Measurements from ENCODE around the gene HMGN2. TPM values are rescaled to one million over a fixed set of nuclear protein-coding genes. Genes with fewer than 3 reads are reported as not detected.

HMGN2 gene
- total and polyA plus RNA-seq, 2 donors: 1,143 to 1,167 TPM

DNA sequence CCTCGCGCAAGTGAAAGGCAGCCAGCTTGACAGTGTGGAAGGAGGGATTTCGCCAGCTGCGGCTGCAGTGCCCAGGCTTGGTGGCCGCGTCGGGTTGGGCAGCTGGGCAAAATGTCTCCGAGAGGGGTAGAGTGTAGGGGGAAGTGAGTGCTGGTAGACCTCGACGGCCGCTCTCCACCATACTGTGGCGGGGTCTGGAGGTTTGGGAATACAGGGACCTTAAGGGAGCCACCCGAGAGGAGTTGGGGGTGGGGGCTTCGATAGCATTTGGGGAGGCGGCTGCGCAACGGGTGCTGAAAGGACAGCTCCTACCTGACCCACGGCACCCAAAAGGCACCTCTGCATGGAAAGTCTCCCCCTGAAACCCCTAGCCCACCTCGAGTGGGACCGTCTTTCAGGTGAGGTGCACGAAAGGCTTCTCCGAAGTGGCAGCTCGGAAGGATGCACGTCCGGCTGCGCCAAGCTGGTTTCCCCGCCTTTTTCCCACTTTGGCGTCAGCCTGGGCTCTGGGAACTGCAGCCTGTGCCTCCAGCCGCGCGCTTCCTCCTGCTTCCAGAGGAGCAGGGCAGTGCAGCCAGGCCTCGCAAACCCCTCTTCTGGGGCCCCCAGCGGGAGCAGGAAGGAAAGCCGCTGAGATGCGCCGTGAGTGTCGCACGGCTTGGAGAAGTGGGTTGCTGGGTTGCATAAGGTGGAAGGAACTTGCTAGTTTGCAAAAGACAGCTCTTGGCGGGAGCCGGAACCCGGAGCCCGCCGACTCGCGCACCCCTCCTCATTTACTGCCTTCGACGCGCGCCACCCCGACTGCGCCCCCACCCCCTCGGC is 531 bp upstream of the HMGN2 start:
- no peaks in the 10 kb centered on the region for H3K27me3 ChIP-seq (ENCODE audit: control insufficient read depth in 2 of 2, insufficient read depth in 1 of 2, low read length in 1 of 2)
- H3K36me3 ChIP-seq (ENCODE audit: control insufficient read depth in 2 of 2, insufficient read depth in 2 of 2, low read length in 1 of 2): peaks cover 32 to 62% of the 10 kb centered on the region in 2 donors
- H3K4me3 ChIP-seq (ENCODE audit: low read length in 2 of 2): peak overlapping the region; percentile 80 to 100
- WGBS: under 1% methylated on average over 52 of the region's 52 CpGs
- H3K4me1 ChIP-seq (ENCODE audit: control insufficient read depth in 2 of 2, insufficient read depth in 2 of 2, low read length in 2 of 2): peaks cover 26 to 32% of the 10 kb centered on the region in 2 donors
- DNase-seq (ENCODE audit: low read depth in 6 of 9, low spot score in 9 of 9): peak; percentile 31 to 74 (median 49)
- peak overlapping the region; percentile 58 to 98 for H3K27ac ChIP-seq (ENCODE audit: low read depth in 1 of 2, low read length in 1 of 2)
- H3K9me3 ChIP-seq (ENCODE audit: control insufficient read depth in 2 of 2, insufficient read depth in 1 of 2, low read length in 1 of 2): no peaks in the 10 kb centered on the region

DNA sequence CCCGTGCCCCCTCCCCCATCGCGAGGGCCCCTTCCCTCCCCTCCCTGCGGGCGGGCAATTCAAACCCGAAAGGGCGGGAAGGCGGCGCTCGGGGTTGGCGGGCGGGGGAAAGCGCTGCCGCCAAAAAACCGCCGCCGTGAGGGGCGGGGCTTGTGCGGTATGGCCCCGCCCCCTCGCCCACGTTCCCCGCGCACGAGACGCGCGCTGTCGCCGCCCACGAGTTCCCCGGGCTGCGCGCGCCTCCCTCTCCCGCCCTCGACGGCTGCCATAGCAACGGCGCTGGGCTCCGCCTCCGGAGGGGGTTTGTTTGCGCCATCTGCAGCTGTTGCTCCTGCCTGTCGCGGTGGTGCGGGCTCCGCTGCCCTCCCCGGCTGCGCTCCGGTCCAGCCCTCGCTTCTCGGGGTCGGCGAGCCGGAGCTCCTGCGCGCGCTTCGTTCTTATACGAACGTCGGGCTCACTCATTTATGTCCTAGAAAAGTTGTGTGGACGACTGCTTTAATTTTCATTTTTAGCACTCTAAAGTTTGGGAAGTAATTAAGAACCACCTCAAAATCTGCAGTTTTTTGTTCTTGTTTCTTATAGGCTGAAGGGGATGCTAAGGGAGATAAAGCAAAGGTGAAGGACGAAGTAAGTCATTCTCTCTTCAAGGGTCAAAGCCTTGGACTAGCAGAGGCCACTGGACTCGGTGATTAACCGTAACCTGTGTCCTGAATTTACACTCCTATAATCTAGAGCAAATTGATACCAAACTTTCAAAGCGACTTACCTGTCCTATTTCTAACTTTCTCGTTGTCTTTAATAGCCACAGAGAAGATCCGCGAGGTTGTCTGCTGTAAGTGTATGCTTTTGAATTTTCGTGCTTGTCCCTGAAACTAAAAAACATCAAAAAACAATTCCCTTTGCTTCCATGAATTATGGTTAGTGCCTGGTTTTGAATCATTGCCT is 933 bp downstream of the HMGN2 start:
- peak overlapping the region; percentile 98 to 100 for H3K27ac ChIP-seq (ENCODE audit: low read depth in 1 of 2, low read length in 1 of 2)
- peak; percentile 82 to 98 (median 93) for DNase-seq (ENCODE audit: low read depth in 6 of 9, low spot score in 9 of 9)
- peaks cover 33 to 61% of the 10 kb centered on the region in 2 donors for H3K36me3 ChIP-seq (ENCODE audit: control insufficient read depth in 2 of 2, insufficient read depth in 2 of 2, low read length in 1 of 2)
- peak overlapping the region; percentile 80 to 100 for H3K4me3 ChIP-seq (ENCODE audit: low read length in 2 of 2)
- H3K9me3 ChIP-seq (ENCODE audit: control insufficient read depth in 2 of 2, insufficient read depth in 1 of 2, low read length in 1 of 2): no peaks in the 10 kb centered on the region
- WGBS: 6% methylated on average over 71 of the region's 71 CpGs
- H3K27me3 ChIP-seq (ENCODE audit: control insufficient read depth in 2 of 2, insufficient read depth in 1 of 2, low read length in 1 of 2): no peaks in the 10 kb centered on the region
- H3K4me1 ChIP-seq (ENCODE audit: control insufficient read depth in 2 of 2, insufficient read depth in 2 of 2, low read length in 2 of 2): peaks cover 26 to 35% of the 10 kb centered on the region in 2 donors

DNA sequence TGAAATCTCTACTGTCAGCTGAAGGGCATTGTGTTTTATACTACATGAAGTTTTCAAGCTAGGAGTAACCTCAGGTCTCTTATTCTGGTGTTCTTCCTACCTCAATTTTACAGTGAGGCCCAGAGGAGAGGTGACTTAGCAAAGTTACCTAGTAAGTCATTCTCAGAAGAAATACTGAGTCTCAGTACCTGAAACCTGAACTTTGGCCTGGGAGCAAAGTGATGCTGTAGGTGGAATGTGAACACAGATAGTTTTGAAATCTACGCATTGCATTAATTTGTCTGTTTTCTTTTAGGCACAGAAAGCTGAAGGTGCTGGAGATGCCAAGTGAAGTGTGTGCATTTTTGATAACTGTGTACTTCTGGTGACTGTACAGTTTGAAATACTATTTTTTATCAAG is 2.6 kb downstream of the HMGN2 start:
- no peak for DNase-seq (ENCODE audit: low read depth in 6 of 9, low spot score in 9 of 9)
- Histone ChIP-seq H3K4me1 (ENCODE audit: control insufficient read depth in 2 of 2, insufficient read depth in 2 of 2, low read length in 2 of 2) (peaks cover 24 to 33% of the 10 kb centered on the region in 2 donors), H3K9me3 (ENCODE audit: control insufficient read depth in 2 of 2, insufficient read depth in 1 of 2, low read length in 1 of 2) (no peaks in the 10 kb centered on the region), H3K27me3 (ENCODE audit: control insufficient read depth in 2 of 2, insufficient read depth in 1 of 2, low read length in 1 of 2) (no peaks in the 10 kb centered on the region), H3K4me3 (ENCODE audit: low read length in 2 of 2) (peak overlapping the region; percentile 1 to 21), H3K27ac (ENCODE audit: low read depth in 1 of 2, low read length in 1 of 2) (no peak overlapping the region), H3K36me3 (ENCODE audit: control insufficient read depth in 2 of 2, insufficient read depth in 2 of 2, low read length in 1 of 2) (peaks cover 34 to 59% of the 10 kb centered on the region in 2 donors)
- WGBS: 100% methylated on average over 1 of the region's 1 CpG

DNA sequence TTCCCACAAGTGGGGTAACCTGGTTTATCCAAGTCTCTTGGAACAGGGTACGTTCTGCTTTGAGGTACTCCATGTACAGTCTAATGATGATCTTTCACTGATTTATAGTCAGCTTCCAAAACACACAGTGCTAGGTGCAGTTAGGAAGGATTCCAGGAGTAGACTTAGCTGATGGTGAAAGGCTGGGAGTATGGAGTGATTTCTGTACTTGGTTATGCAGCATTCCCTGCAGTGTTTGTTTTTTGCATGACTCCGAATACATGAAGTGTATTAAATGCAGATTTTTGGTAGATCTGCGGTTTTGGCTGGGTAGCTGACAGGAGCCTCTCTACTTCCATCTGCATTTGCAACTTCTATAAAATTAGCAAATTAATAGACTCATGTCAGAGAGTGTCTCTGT is 3.7 kb downstream of the HMGN2 start:
- DNase-seq (ENCODE audit: low read depth in 6 of 9, low spot score in 9 of 9): no peak
- H3K27ac ChIP-seq (ENCODE audit: low read depth in 1 of 2, low read length in 1 of 2): no peak overlapping the region

DNA sequence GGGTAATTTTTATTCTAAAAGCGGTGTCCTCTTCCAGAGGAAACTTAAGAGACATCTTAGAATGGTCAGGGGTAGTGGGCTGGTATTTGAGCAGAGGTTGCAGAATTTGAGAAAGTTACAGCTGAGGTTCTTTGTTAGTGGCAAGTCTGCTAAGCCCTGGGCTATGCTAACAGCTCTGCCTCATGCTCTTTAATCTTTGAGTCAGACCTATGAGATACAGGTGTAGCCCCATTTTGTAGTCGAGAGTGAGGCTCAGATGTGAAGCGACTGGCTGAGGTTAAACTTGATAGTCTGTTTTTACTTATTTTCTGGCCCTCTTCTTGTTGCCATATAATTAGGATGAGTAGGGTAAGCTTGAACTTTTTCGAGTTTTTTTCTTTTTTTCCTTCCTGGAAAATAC is 4.7 kb downstream of the HMGN2 start:
- peaks cover 34 to 59% of the 10 kb centered on the region in 2 donors for H3K36me3 ChIP-seq (ENCODE audit: control insufficient read depth in 2 of 2, insufficient read depth in 2 of 2, low read length in 1 of 2)
- peak overlapping the region; percentile 26 to 31 for H3K27ac ChIP-seq (ENCODE audit: low read depth in 1 of 2, low read length in 1 of 2)
- 89% methylated on average over 4 of the region's 4 CpGs for WGBS

More for the DNA sequence above, 3.7 kb downstream of the HMGN2 start:
- WGBS: 98% methylated on average over 3 of the region's 3 CpGs
- Histone ChIP-seq H3K9me3 (ENCODE audit: control insufficient read depth in 2 of 2, insufficient read depth in 1 of 2, low read length in 1 of 2) (no peaks in the 10 kb centered on the region), H3K4me1 (ENCODE audit: control insufficient read depth in 2 of 2, insufficient read depth in 2 of 2, low read length in 2 of 2) (peaks cover 14 to 21% of the 10 kb centered on the region in 2 donors), H3K27me3 (ENCODE audit: control insufficient read depth in 2 of 2, insufficient read depth in 1 of 2, low read length in 1 of 2) (no peaks in the 10 kb centered on the region), H3K36me3 (ENCODE audit: control insufficient read depth in 2 of 2, insufficient read depth in 2 of 2, low read length in 1 of 2) (peaks cover 34 to 59% of the 10 kb centered on the region in 2 donors), H3K4me3 (ENCODE audit: low read length in 2 of 2) (no peak overlapping the region)

DNA sequence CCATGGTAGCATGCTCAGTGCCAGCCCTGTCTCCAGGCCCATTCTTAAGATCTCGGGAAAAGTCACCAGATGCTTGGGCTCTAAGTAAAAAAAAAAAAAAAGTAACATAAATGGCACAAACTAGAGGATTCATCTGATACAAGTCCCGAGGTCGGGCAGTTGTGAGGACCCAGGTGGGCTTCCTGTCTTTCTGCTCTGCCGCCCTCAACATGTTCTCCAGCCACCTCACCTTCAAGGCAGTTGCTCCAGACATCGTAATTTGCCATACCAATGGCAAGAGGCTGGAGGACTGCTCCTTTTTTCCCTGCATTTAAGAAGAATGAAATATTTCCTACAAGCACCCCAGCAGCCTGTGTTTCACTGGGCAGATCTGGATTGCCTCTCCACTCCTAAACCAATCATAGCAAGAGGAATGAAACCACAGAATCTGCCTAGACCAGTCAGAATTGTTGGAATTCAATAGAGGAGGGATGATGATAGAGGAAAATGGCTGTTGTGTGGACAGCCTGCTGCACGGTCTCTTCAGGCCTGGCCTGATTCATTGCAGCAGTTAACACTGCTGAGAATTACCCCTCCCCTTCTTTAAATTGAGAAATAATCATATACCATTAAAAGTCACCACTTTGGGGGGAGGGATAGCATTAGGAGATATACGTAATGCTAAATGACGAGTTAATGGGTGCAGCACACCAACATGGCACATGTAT is 5.4 kb downstream of the HMGN2 start:
- DNase-seq (ENCODE audit: low read depth in 6 of 9, low spot score in 9 of 9): no peak
- peaks cover 7 to 10% of the 10 kb centered on the region in 2 donors for H3K4me1 ChIP-seq (ENCODE audit: control insufficient read depth in 2 of 2, insufficient read depth in 2 of 2, low read length in 2 of 2)
- no peaks in the 10 kb centered on the region for H3K27me3 ChIP-seq (ENCODE audit: control insufficient read depth in 2 of 2, insufficient read depth in 1 of 2, low read length in 1 of 2)
- H3K4me3 ChIP-seq (ENCODE audit: low read length in 2 of 2): no peak overlapping the region
- 90% methylated on average over 8 of the region's 8 CpGs for WGBS
- H3K27ac ChIP-seq (ENCODE audit: low read depth in 1 of 2, low read length in 1 of 2): peak overlapping the region in 1 of 2 donors; percentile 26
- H3K9me3 ChIP-seq (ENCODE audit: control insufficient read depth in 2 of 2, insufficient read depth in 1 of 2, low read length in 1 of 2): no peaks in the 10 kb centered on the region
- H3K36me3 ChIP-seq (ENCODE audit: control insufficient read depth in 2 of 2, insufficient read depth in 2 of 2, low read length in 1 of 2): peaks cover 34 to 59% of the 10 kb centered on the region in 2 donors

More for the DNA sequence above, 4.7 kb downstream of the HMGN2 start:
- H3K27me3 ChIP-seq (ENCODE audit: control insufficient read depth in 2 of 2, insufficient read depth in 1 of 2, low read length in 1 of 2): no peaks in the 10 kb centered on the region
- no peak for DNase-seq (ENCODE audit: low read depth in 6 of 9, low spot score in 9 of 9)
- H3K4me1 ChIP-seq (ENCODE audit: control insufficient read depth in 2 of 2, insufficient read depth in 2 of 2, low read length in 2 of 2): peaks cover 7 to 12% of the 10 kb centered on the region in 2 donors
- no peak overlapping the region for H3K4me3 ChIP-seq (ENCODE audit: low read length in 2 of 2)
- no peaks in the 10 kb centered on the region for H3K9me3 ChIP-seq (ENCODE audit: control insufficient read depth in 2 of 2, insufficient read depth in 1 of 2, low read length in 1 of 2)

DNA sequence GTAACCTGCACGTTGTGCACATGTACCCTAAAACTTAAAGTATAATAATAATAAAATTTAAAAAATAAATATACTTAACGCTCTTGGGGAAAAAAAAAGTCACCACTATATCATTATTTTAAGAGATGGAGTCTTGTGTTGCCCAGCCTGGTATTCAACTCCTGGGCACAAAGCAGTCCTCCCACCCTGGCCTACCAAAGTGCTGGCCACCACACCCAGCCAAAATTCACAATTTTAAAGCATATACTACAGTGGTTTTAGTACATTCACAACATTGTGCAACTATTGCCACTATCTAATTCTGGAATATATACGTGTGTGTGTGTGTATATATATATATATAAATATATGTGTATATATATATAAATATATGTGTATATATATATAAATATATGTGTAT is 5.9 kb downstream of the HMGN2 start:
- peaks cover 34 to 58% of the 10 kb centered on the region in 2 donors for H3K36me3 ChIP-seq (ENCODE audit: control insufficient read depth in 2 of 2, insufficient read depth in 2 of 2, low read length in 1 of 2)
- no peak for DNase-seq (ENCODE audit: low read depth in 6 of 9, low spot score in 9 of 9)
- H3K4me1 ChIP-seq (ENCODE audit: control insufficient read depth in 2 of 2, insufficient read depth in 2 of 2, low read length in 2 of 2): peaks cover 7 to 10% of the 10 kb centered on the region in 2 donors
- no peaks in the 10 kb centered on the region for H3K9me3 ChIP-seq (ENCODE audit: control insufficient read depth in 2 of 2, insufficient read depth in 1 of 2, low read length in 1 of 2)
- 98% methylated on average over 3 of the region's 3 CpGs for WGBS
- no peak overlapping the region for H3K27ac ChIP-seq (ENCODE audit: low read depth in 1 of 2, low read length in 1 of 2)
- no peaks in the 10 kb centered on the region for H3K27me3 ChIP-seq (ENCODE audit: control insufficient read depth in 2 of 2, insufficient read depth in 1 of 2, low read length in 1 of 2)
- H3K4me3 ChIP-seq (ENCODE audit: low read length in 2 of 2): no peak overlapping the region

DNA sequence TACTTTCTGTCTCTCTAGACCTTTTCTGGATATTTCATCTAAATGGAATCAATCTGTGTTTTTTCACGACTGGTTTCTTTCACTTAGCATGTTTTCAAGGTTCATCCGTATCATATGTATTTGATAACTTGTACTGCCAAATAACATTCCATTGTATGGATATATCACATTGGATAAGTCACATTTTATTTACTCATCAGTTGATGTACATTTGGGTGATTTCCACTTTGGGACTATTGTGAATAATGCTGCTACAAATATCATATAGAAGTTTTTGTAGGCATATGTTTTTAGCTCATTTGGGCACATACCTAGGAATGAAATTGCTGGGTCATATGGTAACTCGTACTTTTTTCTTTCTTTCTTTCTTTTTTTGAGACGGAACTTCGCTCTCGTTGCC is 6.7 kb downstream of the HMGN2 start:
- H3K4me3 ChIP-seq (ENCODE audit: low read length in 2 of 2): no peak overlapping the region
- peaks cover 2 to 3% of the 10 kb centered on the region in 2 donors for H3K4me1 ChIP-seq (ENCODE audit: control insufficient read depth in 2 of 2, insufficient read depth in 2 of 2, low read length in 2 of 2)
- H3K36me3 ChIP-seq (ENCODE audit: control insufficient read depth in 2 of 2, insufficient read depth in 2 of 2, low read length in 1 of 2): peaks cover 29 to 50% of the 10 kb centered on the region in 2 donors
- DNase-seq (ENCODE audit: low read depth in 6 of 9, low spot score in 9 of 9): no peak
- 97% methylated on average over 6 of the region's 6 CpGs for WGBS
- H3K27me3 ChIP-seq (ENCODE audit: control insufficient read depth in 2 of 2, insufficient read depth in 1 of 2, low read length in 1 of 2): no peaks in the 10 kb centered on the region
- H3K27ac ChIP-seq (ENCODE audit: low read depth in 1 of 2, low read length in 1 of 2): no peak overlapping the region
- H3K9me3 ChIP-seq (ENCODE audit: control insufficient read depth in 2 of 2, insufficient read depth in 1 of 2, low read length in 1 of 2): no peaks in the 10 kb centered on the region

Data from thymus (tissue), 11 donors.